K562 (cell line): ENCODE results near the gene ARMH3. TPM values are rescaled to one million over a fixed set of nuclear protein-coding genes. Genes with fewer than 3 reads are reported as not detected.

Experiments
- ATAC-seq: fragments of 200-7000 bp; cut with Tn5 transposase; 3 replicates; pipeline ENCODE4 v1.9.1; 2020; ENCODE audit warnings: moderate library complexity
- BruUV-seq: library from RNA; stranded (reverse); fragments of 400-500 nt; replicated peaks from 2 replicates; lab custom pipeline; 2021; lab: Mats Ljungman, UMichigan
- CTCF ChIA-PET: fragments of 300-600 bp; formaldehyde crosslinking; extraction: SDS; loops from one replicate; lab custom pipeline; 2021; ENCODE audit warnings: low intra/inter-chr PET ratio; lab: Yijun Ruan, JAX
- POLR2A ChIA-PET: fragments of 300-600, 350-650 bp; sonication (Branson Sonifier 250); formaldehyde crosslinking; extraction: SDS; loops from one replicate; lab custom pipeline; 2021; ENCODE audit warnings: antibody characterized with exemption, inconsistent platforms; lab: Yijun Ruan, JAX
- DNase-seq, 4 experiments: peaks; one replicate each; pipeline versions ENCODE4 v3.0.0 to v3.0.0-alpha.2; 2011 to 2018; ENCODE audit warnings: low spot score in 3 of 4, mixed read lengths in 3 of 4; ENCODE audit errors: extremely low read depth in 1 of 4
- FAIRE-seq: peaks from 2 replicates; lab custom pipeline; 2011; peaks lifted over from hg19 to GRCh38; lab: Jason Lieb, UNC
- H2AFZ ChIP-seq: 2 replicates; pipeline ENCODE4 v1.6.0; 2011; ENCODE audit warnings: low read depth, low read length, control low read depth, inconsistent platforms
- H3K27ac ChIP-seq: fragments of 200-600 bp; 3 replicates; pipeline ENCODE4 v1.8.0; 2011; ENCODE audit warnings: low read depth, mild to moderate bottlenecking, control low read depth, inconsistent platforms, low read length, moderate library complexity, mixed read lengths; ENCODE audit errors: extremely low read depth
- H3K27me3 ChIP-seq, 2 experiments: fragments of 300-600 bp in 1 of 2; 2 replicates in 1 of 2; 3 replicates in 1 of 2; pipeline versions ENCODE4 v1.6.0 to v1.8.0; 2011; ENCODE audit warnings: inconsistent platforms in 2 of 2, low read length in 2 of 2, mild to moderate bottlenecking in 1 of 2, mixed read lengths in 1 of 2, moderate library complexity in 1 of 2; ENCODE audit not compliant: control insufficient read depth in 2 of 2, insufficient read depth in 2 of 2
- H3K36me3 ChIP-seq: fragments of 300-600 bp; 3 replicates; pipeline ENCODE4 v1.8.0; 2011; ENCODE audit warnings: mild to moderate bottlenecking, low read length, inconsistent platforms; ENCODE audit not compliant: control insufficient read depth, insufficient read depth
- H3K4me1 ChIP-seq, 2 experiments: fragments of 200-600 bp in 1 of 2; replicated peaks in 1 of 2; 2 replicates in 1 of 2; 3 replicates in 1 of 2; pipeline versions ENCODE4 v1.5.1 to v1.8.0; 2011; ENCODE audit warnings: inconsistent platforms in 2 of 2, low read length in 2 of 2, mild to moderate bottlenecking in 1 of 2, mixed read lengths in 1 of 2, moderate library complexity in 1 of 2; ENCODE audit not compliant: control insufficient read depth in 2 of 2, insufficient read depth in 2 of 2
- H3K4me2 ChIP-seq: 2 replicates; pipeline ENCODE4 v1.6.1; 2011; ENCODE audit warnings: low read length, control low read depth, inconsistent platforms, mixed read lengths; ENCODE audit not compliant: insufficient read depth
- H3K4me3 ChIP-seq: fragments of 200-600 bp; sonication (generic), shearing (Covaris generic); 2 replicates; pipeline ENCODE4 v1.5.1; 2016; ENCODE audit warnings: control low read depth, inconsistent platforms
- H3K79me2 ChIP-seq: fragments of 200-600 bp; 3 replicates; pipeline ENCODE4 v1.8.0; 2011; ENCODE audit warnings: low read length, inconsistent platforms; ENCODE audit not compliant: control insufficient read depth, insufficient read depth
- H3K9ac ChIP-seq, 2 experiments: 2 replicates each; pipeline versions ENCODE4 v1.6.0 to v1.6.1; 2011; ENCODE audit warnings: low read depth in 2 of 2, low read length in 2 of 2, control low read depth in 1 of 2, inconsistent platforms in 1 of 2, mild to moderate bottlenecking in 1 of 2, mixed read lengths in 1 of 2; ENCODE audit not compliant: insufficient read depth in 1 of 2
- H3K9me1 ChIP-seq: one replicate; pipeline ENCODE4 v1.6.0; 2011; ENCODE audit warnings: inconsistent platforms, mild to moderate bottlenecking, low read length, moderate library complexity; ENCODE audit not compliant: control insufficient read depth, insufficient read depth
- H3K9me3 ChIP-seq: replicated peaks from 2 replicates; pipeline ENCODE4 v1.5.1; 2011; ENCODE audit warnings: low read depth, low read length, inconsistent platforms; ENCODE audit not compliant: control insufficient read depth, insufficient read depth
- H4K20me1 ChIP-seq: replicated peaks from 2 replicates; pipeline ENCODE4 v1.6.1; 2011; ENCODE audit warnings: low read length, inconsistent platforms, mixed read lengths; ENCODE audit not compliant: control insufficient read depth, insufficient read depth
- CTBP1 ChIP-seq: fragments of 450-650 bp; IDR thresholded peaks from 2 replicates; pipeline ENCODE4 v1.6.1; 2016; ENCODE audit warnings: borderline replicate concordance
- HMG20A ChIP-seq: fragments of 450-650 bp; formaldehyde crosslinking; conservative IDR thresholded peaks from 2 replicates; pipeline ENCODE4 v1.4.0; 2020; ENCODE audit warnings: mild to moderate bottlenecking, mixed read lengths
- HNRNPK ChIP-seq: fragments of 200-400 bp; formaldehyde crosslinking; IDR thresholded peaks from one replicate; pipeline ENCODE4 v1.6.1; 2018; ENCODE audit warnings: mild to moderate bottlenecking, low read depth, low read length; ENCODE audit not compliant: poor library complexity, severe bottlenecking
- HNRNPUL1 ChIP-seq: fragments of 200-400 bp; formaldehyde crosslinking; IDR thresholded peaks from 2 replicates; pipeline ENCODE4 v1.6.1; 2017; ENCODE audit warnings: low read length
- JUN ChIP-seq, 2 experiments: sonication (generic) in 1 of 2; formaldehyde crosslinking in 1 of 2; IDR thresholded peaks; 2 replicates each; pipeline versions ENCODE4 v1.6.1 to v1.8.0; 2012 to 2022; ENCODE audit warnings: borderline replicate concordance in 2 of 2, mild to moderate bottlenecking in 2 of 2, improper control_type of control experiment in 1 of 2, low read depth in 1 of 2, low read length in 1 of 2, missing genetic modification reagents in 1 of 2
- KDM5B ChIP-seq: fragments of 200-600 bp; sonication (generic); IDR thresholded peaks from 2 replicates; pipeline ENCODE4 v1.6.1; 2012; ENCODE audit warnings: low read depth, mild to moderate bottlenecking, moderate library complexity, low read length, control low read depth, inconsistent platforms; ENCODE audit not compliant: insufficient replicate concordance
- MBD2 ChIP-seq: sonication (generic); IDR thresholded peaks from 2 replicates; pipeline ENCODE4 v1.6.1; 2016; ENCODE audit warnings: low read depth, borderline replicate concordance
- NR2C2 ChIP-seq, 2 experiments: fragments of 200-800 bp in 1 of 2; sonication (Bioruptor generic) in 1 of 2; sonication (generic) in 1 of 2; formaldehyde crosslinking in 1 of 2; IDR thresholded peaks; 2 replicates each; pipeline versions ENCODE4 v1.6.1 to v1.8.0; 2016 to 2022; ENCODE audit warnings: mild to moderate bottlenecking in 1 of 2, missing compliant biosample characterization in 1 of 2, missing genetic modification characterization in 1 of 2, missing genetic modification reagents in 1 of 2
- WGBS: fragments of 100-300 bp; shearing (Covaris generic); methylation state at CpG from one replicate; pipeline ENCODE4 v1.1.6; 2016; ENCODE audit warnings: low coverage, mixed read lengths; ENCODE audit not compliant: insufficient coverage; ENCODE audit errors: missing lambda C conversion rate; 5-methylcytosine and 5-hydroxymethylcytosine counted together
- in situ Hi-C: fragments of 300-500 bp; cut with MboI; formaldehyde crosslinking; loops from 4 replicates; pipeline ENCODE4 v1.15.0; 2018; ENCODE audit warnings: inconsistent platforms, mixed read lengths
- intact Hi-C: fragments of 100-400 bp; cut with micrococcal nuclease; formaldehyde crosslinking; loops from 2 replicates; pipeline ENCODE4 v1.14.2; 2022
- polyA plus RNA-seq, 8 experiments: library from polyadenylated mRNA; depleted of rRNA in 4 of 8; stranded (reverse) in 5 of 8; unstranded in 3 of 8; fragments of >200 nt; fragmentation: Nextera tagmentation in 2 of 8; fragmentation: Illumina TruSeq in 1 of 8; extraction: Ambion mirVana in 2 of 8; extraction: Trizol in 1 of 8; gene quantifications; 2 replicates each; pipeline versions ENCODE4 v1.2.1 to v1.2.3, GENCODE V29; 2011 to 2014; ENCODE audit warnings: inconsistent platforms in 1 of 8, missing spikeins in 1 of 8
- total RNA-seq, 7 experiments: library from RNA; depleted of rRNA in 6 of 7; stranded (reverse); fragments of >200 nt in 6 of 7; fragmentation: Illumina TruSeq in 2 of 7; extraction: Trizol in 2 of 7; gene quantifications; 2 replicates each; pipeline versions ENCODE4 v1.2.1 to v1.2.3, GENCODE V29; 2011 to 2021; ENCODE audit warnings: low replicate concordance in 1 of 7
- TF ChIP-seq, protein P1 (sequence below): IDR thresholded peaks from 3 replicates; pipeline ENCODE4 v1.6.1; 2011; ENCODE audit warnings: borderline replicate concordance, mild to moderate bottlenecking, moderate library complexity; ENCODE audit not compliant: insufficient read length; ENCODE audit errors: extremely low read depth
- TF ChIP-seq, protein P2 (sequence below): fragments of 250-450 bp; sonication (Bioruptor Pico); IDR thresholded peaks from 2 replicates; pipeline ENCODE4 v1.8.0; 2022; ENCODE audit warnings: moderate library complexity, mild to moderate bottlenecking, inconsistent platforms

ARMH3 gene
- total and polyA plus RNA-seq, 9 of the 15 experiments (the other 6 are each of a cell fraction or from before 2014, with no cell fraction given) = 0.29 to 0.73 TPM; not detected in 7

DNA sequence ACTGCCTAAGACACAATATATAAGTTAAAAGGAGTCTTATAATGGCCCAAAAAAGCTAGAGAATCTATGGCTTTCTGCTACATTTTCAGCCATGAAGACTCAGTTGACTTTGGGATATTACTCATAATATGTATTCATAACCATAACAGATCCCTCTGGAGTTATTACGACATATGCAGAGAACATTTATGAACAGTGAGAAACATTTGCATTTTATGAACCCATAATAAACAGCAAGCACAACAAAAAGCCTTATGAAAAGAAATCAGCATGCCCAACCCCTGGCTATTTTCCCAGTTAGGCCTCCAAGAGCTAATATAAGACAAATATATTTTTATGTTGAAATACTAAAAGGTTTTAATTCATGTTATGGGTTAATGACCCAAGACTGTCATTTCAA is 52.4 kb downstream of the ARMH3 start:
- no peak for DNase-seq
- no peak for ATAC-seq
- Histone ChIP-seq H3K36me3 (no peaks in the 10 kb centered on the region), H3K4me1 (no peaks in the 10 kb centered on the region), H3K9me1 (no peaks in the 10 kb centered on the region), H3K9me3 (no peaks in the 10 kb centered on the region), H3K4me2 (no peak overlapping the region), H2AFZ (no peak overlapping the region), H3K4me3 (no peak overlapping the region), H4K20me1 (no peaks in the 10 kb centered on the region), H3K27me3 (no peaks in the 10 kb centered on the region), H3K27ac (no peak overlapping the region)
- BruUV-seq = no TSS peak
- WGBS = no CpG with 5 or more reads among the region's 1 CpG
- in situ Hi-C loops = no loop called here
- POLR2A ChIA-PET = no interaction called here
- FAIRE-seq = no peak
- CTCF ChIA-PET = no interaction called here
- intact Hi-C loops = no loop called here
- TF ChIP-seq KDM5B (no peak), CTBP1 (no peak), HNRNPK (no peak), JUN (IDR thresholded peaks at IDR 0.05; ENCODE audit: borderline replicate concordance, low read depth, low read length) (no peak), JUN (CRISPR knock-in tag; IDR thresholded peaks at IDR 0.05; ENCODE audit: borderline replicate concordance) (no peak), HNRNPUL1 (no peak), HMG20A (CRISPR knock-in tag) (no peak), MBD2 (no peak), NR2C2 (CRISPR knock-in tag; IDR thresholded peaks at IDR 0.05) (no peak), NR2C2 (tag; IDR thresholded peaks at IDR 0.05) (no peak)
- TF ChIP-seq, protein P1, sequence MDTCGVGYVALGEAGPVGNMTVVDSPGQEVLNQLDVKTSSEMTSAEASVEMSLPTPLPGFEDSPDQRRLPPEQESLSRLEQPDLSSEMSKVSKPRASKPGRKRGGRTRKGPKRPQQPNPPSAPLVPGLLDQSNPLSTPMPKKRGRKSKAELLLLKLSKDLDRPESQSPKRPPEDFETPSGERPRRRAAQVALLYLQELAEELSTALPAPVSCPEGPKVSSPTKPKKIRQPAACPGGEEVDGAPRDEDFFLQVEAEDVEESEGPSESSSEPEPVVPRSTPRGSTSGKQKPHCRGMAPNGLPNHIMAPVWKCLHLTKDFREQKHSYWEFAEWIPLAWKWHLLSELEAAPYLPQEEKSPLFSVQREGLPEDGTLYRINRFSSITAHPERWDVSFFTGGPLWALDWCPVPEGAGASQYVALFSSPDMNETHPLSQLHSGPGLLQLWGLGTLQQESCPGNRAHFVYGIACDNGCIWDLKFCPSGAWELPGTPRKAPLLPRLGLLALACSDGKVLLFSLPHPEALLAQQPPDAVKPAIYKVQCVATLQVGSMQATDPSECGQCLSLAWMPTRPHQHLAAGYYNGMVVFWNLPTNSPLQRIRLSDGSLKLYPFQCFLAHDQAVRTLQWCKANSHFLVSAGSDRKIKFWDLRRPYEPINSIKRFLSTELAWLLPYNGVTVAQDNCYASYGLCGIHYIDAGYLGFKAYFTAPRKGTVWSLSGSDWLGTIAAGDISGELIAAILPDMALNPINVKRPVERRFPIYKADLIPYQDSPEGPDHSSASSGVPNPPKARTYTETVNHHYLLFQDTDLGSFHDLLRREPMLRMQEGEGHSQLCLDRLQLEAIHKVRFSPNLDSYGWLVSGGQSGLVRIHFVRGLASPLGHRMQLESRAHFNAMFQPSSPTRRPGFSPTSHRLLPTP = no peak
- TF ChIP-seq, protein P2, sequence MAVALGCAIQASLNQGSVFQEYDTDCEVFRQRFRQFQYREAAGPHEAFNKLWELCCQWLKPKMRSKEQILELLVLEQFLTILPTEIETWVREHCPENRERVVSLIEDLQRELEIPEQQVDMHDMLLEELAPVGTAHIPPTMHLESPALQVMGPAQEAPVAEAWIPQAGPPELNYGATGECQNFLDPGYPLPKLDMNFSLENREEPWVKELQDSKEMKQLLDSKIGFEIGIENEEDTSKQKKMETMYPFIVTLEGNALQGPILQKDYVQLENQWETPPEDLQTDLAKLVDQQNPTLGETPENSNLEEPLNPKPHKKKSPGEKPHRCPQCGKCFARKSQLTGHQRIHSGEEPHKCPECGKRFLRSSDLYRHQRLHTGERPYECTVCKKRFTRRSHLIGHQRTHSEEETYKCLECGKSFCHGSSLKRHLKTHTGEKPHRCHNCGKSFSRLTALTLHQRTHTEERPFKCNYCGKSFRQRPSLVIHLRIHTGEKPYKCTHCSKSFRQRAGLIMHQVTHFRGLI (CRISPR knock-in tag) = no peak
- TF ChIP-seq, all 486 proteins: peak for 0
- Histone ChIP-seq H3K79me2 (no peaks in the 10 kb centered on the region), H3K9ac (no peak overlapping the region)
